DOHH2 (cell line): ENCODE results near the gene PHYKPL.

Experiments used
- H3F3A ChIP-seq: fragments of 200-600 bp; sonication (generic), shearing (Covaris generic); 2 replicates; pipeline ENCODE4 v1.6.0; 2016; ENCODE audit warnings: antibody characterized with exemption, mild to moderate bottlenecking; ENCODE audit not compliant: control insufficient read depth, insufficient read depth
- H3K27ac ChIP-seq: fragments of 200-600 bp; sonication (generic); 2 replicates; pipeline ENCODE4 v1.5.1; 2014; ENCODE audit warnings: low read depth, mild to moderate bottlenecking, low read length, moderate library complexity
- H3K27me3 ChIP-seq: fragments of 200-600 bp; sonication (generic); 2 replicates; pipeline ENCODE4 v1.6.1; 2014; ENCODE audit warnings: mild to moderate bottlenecking, low read length, mixed read lengths; ENCODE audit not compliant: control insufficient read depth
- H3K36me3 ChIP-seq: fragments of 200-600 bp; sonication (generic); 2 replicates; pipeline ENCODE4 v1.6.1; 2014; ENCODE audit warnings: mild to moderate bottlenecking, low read length, moderate library complexity, mixed read lengths; ENCODE audit not compliant: control insufficient read depth
- H3K4me1 ChIP-seq: fragments of 200-600 bp; sonication (generic); 2 replicates; pipeline ENCODE4 v1.6.1; 2014; ENCODE audit warnings: mild to moderate bottlenecking, low read length, mixed read lengths; ENCODE audit not compliant: control insufficient read depth
- H3K4me2 ChIP-seq: fragments of 200-600 bp; sonication (generic); 2 replicates; pipeline ENCODE4 v1.6.0; 2014; ENCODE audit warnings: mild to moderate bottlenecking, low read length, moderate library complexity
- H3K4me3 ChIP-seq: fragments of 200-600 bp; sonication (generic); 2 replicates; pipeline ENCODE4 v1.5.1; 2014; ENCODE audit warnings: mild to moderate bottlenecking, low read length, mixed read lengths
- H3K79me2 ChIP-seq: fragments of 200-600 bp; sonication (generic); 2 replicates; pipeline ENCODE4 v1.6.1; 2014; ENCODE audit warnings: mild to moderate bottlenecking, low read length, mixed read lengths; ENCODE audit not compliant: control insufficient read depth
- H3K9me2 ChIP-seq: fragments of 200-600 bp; sonication (generic); replicated peaks from 2 replicates; pipeline ENCODE4 v1.6.1; 2014; ENCODE audit warnings: mild to moderate bottlenecking, low read length, mixed read lengths; ENCODE audit not compliant: control insufficient read depth
- H3K9me3 ChIP-seq: fragments of 200-600 bp; sonication (generic); 2 replicates; pipeline ENCODE4 v1.6.1; 2014; ENCODE audit warnings: antibody characterized with exemption, low read length, mixed read lengths; ENCODE audit not compliant: control insufficient read depth, insufficient read depth
- H4K20me1 ChIP-seq: fragments of 200-600 bp; sonication (generic); 2 replicates; pipeline ENCODE4 v1.6.0; 2014; ENCODE audit warnings: low read depth, mild to moderate bottlenecking, antibody characterized with exemption, low read length, moderate library complexity; ENCODE audit not compliant: control insufficient read depth, insufficient read depth
- CTCF ChIP-seq: fragments of 200-600 bp; sonication (generic); IDR thresholded peaks from one replicate; pipeline ENCODE4 v1.5.1; 2014; ENCODE audit warnings: antibody characterized with exemption, mild to moderate bottlenecking, low read depth, low read length; ENCODE audit not compliant: poor library complexity, severe bottlenecking
- EZH2phosphoT487 ChIP-seq: fragments of 200-600 bp; sonication (generic); IDR thresholded peaks from 2 replicates; pipeline ENCODE4 v1.6.1; 2017; ENCODE audit warnings: borderline replicate concordance, mild to moderate bottlenecking, antibody characterized with exemption, low read length, moderate library complexity, mixed read lengths

Gene PHYKPL

DNA sequence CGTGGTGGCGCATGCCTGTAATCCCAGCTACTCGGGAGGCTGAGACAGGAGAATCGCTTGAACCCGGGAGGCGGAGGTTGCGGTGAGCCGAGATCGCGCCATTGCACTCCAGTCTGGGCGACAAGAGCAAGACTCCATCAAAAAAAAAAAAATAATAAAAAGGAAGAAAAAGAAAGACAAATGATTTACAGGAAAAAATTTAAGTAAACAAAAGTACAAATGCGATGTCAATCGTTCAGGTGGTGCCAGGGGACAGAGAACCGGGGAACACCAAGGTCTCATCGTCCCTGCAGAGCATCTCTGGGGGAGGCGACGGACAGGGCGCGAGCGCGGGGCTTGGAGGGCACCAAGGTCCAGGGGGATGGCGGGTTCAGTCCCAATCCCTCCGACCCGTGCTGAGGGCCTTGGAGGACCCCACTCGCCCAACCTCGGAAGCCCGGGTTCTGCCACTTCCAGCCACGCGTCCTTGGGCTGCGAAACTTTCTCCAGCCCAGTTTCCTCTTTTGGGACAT is 28.9 kb downstream of the PHYKPL start:
- Histone ChIP-seq H3K27me3 (no peaks in the 10 kb centered on the region), H3K36me3 (peaks cover 41% of the 10 kb centered on the region), H3K4me2 (peak overlapping the region; percentile 90), H4K20me1 (peaks cover 34% of the 10 kb centered on the region), H3K4me3 (peak overlapping the region; percentile 90), H3K4me1 (peaks cover 26% of the 10 kb centered on the region), H3K9me2 (no peaks in the 10 kb centered on the region), H3K79me2 (peaks cover 58% of the 10 kb centered on the region), H3K9me3 (no peaks in the 10 kb centered on the region), H3F3A (peaks cover 34% of the 10 kb centered on the region), H3K27ac (peak overlapping the region; percentile 71)
- TF ChIP-seq CTCF (no peak), EZH2phosphoT487 (no peak)

- Histone ChIP-seq H3K27me3 (no peaks in the 10 kb centered on the region), H3K79me2 (peaks cover 46% of the 10 kb centered on the region), H3K4me3 (no peak overlapping the region), H3K27ac (no peak overlapping the region), H3K36me3 (peaks cover 29% of the 10 kb centered on the region), H3K9me3 (no peaks in the 10 kb centered on the region), H3K4me1 (peaks cover 21% of the 10 kb centered on the region), H3F3A (peaks cover 22% of the 10 kb centered on the region), H3K4me2 (no peak overlapping the region), H4K20me1 (peaks cover 22% of the 10 kb centered on the region), H3K9me2 (no peaks in the 10 kb centered on the region)
- TF ChIP-seq CTCF (no peak), EZH2phosphoT487 (no peak)
These were observed 30.1 kb downstream of the PHYKPL start for GRCh38 chr5:178202541-178202940.

DNA sequence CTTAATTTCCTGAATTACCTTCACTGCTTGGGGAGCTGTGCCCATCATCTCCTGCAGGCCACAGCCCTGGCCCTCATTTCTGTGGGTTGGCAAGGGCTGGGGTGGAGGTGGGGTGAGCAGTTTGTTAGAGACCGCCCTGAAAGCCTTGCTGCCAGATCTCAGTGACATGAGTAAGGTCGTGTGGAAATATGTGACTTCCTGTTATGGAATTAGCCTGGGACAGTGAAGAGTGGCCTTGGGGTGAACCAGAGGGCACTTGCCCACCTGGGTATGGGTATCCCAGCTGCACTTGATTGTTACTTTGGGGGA is 30.7 kb downstream of the PHYKPL start:
- H3K36me3 ChIP-seq: peaks cover 22% of the 10 kb centered on the region
- peaks cover 40% of the 10 kb centered on the region for H3K79me2 ChIP-seq
- no peaks in the 10 kb centered on the region for H3K27me3 ChIP-seq
- H3K9me3 ChIP-seq: no peaks in the 10 kb centered on the region
- peaks cover 16% of the 10 kb centered on the region for H4K20me1 ChIP-seq
- TF ChIP-seq CTCF (no peak), EZH2phosphoT487 (no peak)
- H3K27ac ChIP-seq: no peak overlapping the region
- peaks cover 16% of the 10 kb centered on the region for H3F3A ChIP-seq
- H3K9me2 ChIP-seq: no peaks in the 10 kb centered on the region
- no peak overlapping the region for H3K4me3 ChIP-seq
- no peak overlapping the region for H3K4me2 ChIP-seq
- H3K4me1 ChIP-seq: peaks cover 17% of the 10 kb centered on the region
